Testis (tissue), 3 donors: ENCODE measurements around the gene FRRS1L. TPM values are rescaled to one million over a fixed set of nuclear protein-coding genes. Genes with fewer than 3 reads are reported as not detected.
A peak's percentile ranks its signal among the peaks of the same experiment; 100 is the strongest.

Source experiments
- DNase-seq: peaks from one replicate; pipeline ENCODE4 v3.0.0-alpha.2; 2019
- H3K27ac ChIP-seq, 2 donors: fragments of 200-600 bp; sonication (generic); one replicate each; pipeline ENCODE4 v1.5.1; 2019
- H3K27me3 ChIP-seq: fragments of 200-600 bp; sonication (generic); one replicate; pipeline ENCODE4 v1.5.1; 2019
- H3K36me3 ChIP-seq: fragments of 200-600 bp; sonication (generic); one replicate; pipeline ENCODE4 v1.5.1; 2017; ENCODE audit warnings: low read depth; ENCODE audit errors: missing control alignments
- H3K4me1 ChIP-seq: fragments of 200-600 bp; sonication (generic); one replicate; pipeline ENCODE4 v1.5.1; 2019
- H3K4me3 ChIP-seq, 2 donors: fragments of 200-600 bp; sonication (generic); one replicate each; pipeline ENCODE4 v1.5.1; 2017 to 2019
- H3K9me3 ChIP-seq: fragments of 200-600 bp; sonication (generic); one replicate; pipeline ENCODE4 v1.5.1; 2017
- POLR2A ChIP-seq: fragments of 450-650 bp; IDR thresholded peaks from one replicate; pipeline ENCODE4 v1.6.1; 2017; ENCODE audit warnings: antibody characterized with exemption, mild to moderate bottlenecking, moderate library complexity
- WGBS, 2 donors: methylation state at CpG; one replicate each; pipeline ENCODE4 v1.1.5; 2018; 5-methylcytosine and 5-hydroxymethylcytosine counted together
- intact Hi-C: fragments of 100-400 bp; cut with DNase I; formaldehyde crosslinking; loops from one replicate; pipeline ENCODE4 v1.15.1; 2023; ENCODE audit warnings: low total_unique reads
- polyA plus RNA-seq: library from polyadenylated mRNA; stranded (reverse); fragments of 350-450 nt; fragmentation: Illumina TruSeq; extraction: RNeasy Lipid Tissue Mini Kit (QIAGEN cat#74804); gene quantifications from one replicate; pipeline ENCODE4 v1.2.3, GENCODE V29; 2014; ENCODE audit warnings: low read depth, low replicate concordance; ENCODE audit not compliant: insufficient read depth
- total RNA-seq, 2 donors: library from RNA; depleted of rRNA; stranded (reverse); fragments of >200 nt; gene quantifications; one replicate each; pipeline ENCODE4 v1.2.3, GENCODE V29; 2016
- TF ChIP-seq, protein P1 (sequence below), 3 experiments: fragments of 450-650 bp in 2 of 3; fragments of 200-600 bp in 1 of 3; sonication (generic) in 1 of 3; IDR thresholded peaks; one replicate each; pipeline ENCODE4 v1.5.1; 2016 to 2019; ENCODE audit warnings: antibody characterized with exemption in 3 of 3, mild to moderate bottlenecking in 2 of 3, moderate library complexity in 1 of 3

The FRRS1L gene
- total and polyA plus RNA-seq, 3 donors from 2014 or later = 5.3 to 9.3 (median 6.0) TPM

DNA sequence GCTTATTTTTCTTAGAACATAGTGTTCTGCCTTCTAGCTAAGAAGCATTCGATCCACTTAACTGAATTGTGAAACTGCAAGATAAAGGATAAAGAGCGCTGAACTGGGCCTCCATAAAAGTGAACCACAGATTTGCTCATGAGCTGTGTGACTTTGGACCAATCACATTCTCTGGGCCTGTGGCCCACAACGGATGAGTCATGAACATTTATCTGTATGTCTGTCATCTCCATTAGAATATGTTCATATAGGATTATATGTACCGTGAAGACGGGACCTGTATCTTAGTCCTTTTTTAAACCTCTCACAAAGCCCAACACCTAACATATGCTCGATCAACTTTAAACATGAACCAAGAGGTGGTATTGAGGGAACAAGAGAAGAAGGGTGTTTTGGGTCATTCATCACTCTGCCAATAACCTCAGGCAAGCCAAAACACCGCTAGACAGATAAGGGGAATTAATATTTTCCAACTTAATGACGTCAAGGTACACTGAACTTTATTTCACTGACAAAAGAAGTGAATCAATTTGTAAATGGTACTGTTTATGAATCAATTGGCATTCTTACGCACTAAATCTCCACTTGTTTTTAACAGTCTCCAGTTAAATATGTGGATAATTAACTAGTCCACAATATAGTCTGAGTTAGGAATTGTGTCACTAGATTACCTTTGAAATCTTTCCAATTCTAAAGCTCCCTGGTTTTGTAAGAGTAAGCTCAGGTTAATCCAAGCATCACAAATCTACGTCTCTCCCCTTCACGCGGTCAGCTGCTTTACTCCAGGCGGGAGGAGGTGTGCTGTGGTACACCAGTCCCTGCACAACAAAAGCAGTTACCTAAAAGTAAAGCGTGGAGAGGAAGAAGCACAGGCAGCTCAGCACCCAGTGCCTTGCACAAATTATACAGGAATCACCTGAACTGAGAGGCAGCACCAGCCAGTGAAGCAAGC is 48.9 kb downstream of the FRRS1L start:
- Histone ChIP-seq H3K36me3 (no peaks in the 10 kb centered on the region), H3K27me3 (no peaks in the 10 kb centered on the region), H3K4me1 (peaks cover 34% of the 10 kb centered on the region), H3K9me3 (no peaks in the 10 kb centered on the region), H3K27ac (peak overlapping the region; percentile 48 to 95), H3K4me3 (peak overlapping the region; percentile 74 to 93)
- TF ChIP-seq, protein P1, sequence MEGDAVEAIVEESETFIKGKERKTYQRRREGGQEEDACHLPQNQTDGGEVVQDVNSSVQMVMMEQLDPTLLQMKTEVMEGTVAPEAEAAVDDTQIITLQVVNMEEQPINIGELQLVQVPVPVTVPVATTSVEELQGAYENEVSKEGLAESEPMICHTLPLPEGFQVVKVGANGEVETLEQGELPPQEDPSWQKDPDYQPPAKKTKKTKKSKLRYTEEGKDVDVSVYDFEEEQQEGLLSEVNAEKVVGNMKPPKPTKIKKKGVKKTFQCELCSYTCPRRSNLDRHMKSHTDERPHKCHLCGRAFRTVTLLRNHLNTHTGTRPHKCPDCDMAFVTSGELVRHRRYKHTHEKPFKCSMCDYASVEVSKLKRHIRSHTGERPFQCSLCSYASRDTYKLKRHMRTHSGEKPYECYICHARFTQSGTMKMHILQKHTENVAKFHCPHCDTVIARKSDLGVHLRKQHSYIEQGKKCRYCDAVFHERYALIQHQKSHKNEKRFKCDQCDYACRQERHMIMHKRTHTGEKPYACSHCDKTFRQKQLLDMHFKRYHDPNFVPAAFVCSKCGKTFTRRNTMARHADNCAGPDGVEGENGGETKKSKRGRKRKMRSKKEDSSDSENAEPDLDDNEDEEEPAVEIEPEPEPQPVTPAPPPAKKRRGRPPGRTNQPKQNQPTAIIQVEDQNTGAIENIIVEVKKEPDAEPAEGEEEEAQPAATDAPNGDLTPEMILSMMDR (IDR thresholded peaks at IDR 0.05) = no peak
- TF ChIP-seq POLR2A = no peak
- WGBS, 2 donors = 15% methylated on average over 14 of the region's 14 CpGs
- peak; percentile 62 for DNase-seq
- intact Hi-C loops = no loop called here

DNA sequence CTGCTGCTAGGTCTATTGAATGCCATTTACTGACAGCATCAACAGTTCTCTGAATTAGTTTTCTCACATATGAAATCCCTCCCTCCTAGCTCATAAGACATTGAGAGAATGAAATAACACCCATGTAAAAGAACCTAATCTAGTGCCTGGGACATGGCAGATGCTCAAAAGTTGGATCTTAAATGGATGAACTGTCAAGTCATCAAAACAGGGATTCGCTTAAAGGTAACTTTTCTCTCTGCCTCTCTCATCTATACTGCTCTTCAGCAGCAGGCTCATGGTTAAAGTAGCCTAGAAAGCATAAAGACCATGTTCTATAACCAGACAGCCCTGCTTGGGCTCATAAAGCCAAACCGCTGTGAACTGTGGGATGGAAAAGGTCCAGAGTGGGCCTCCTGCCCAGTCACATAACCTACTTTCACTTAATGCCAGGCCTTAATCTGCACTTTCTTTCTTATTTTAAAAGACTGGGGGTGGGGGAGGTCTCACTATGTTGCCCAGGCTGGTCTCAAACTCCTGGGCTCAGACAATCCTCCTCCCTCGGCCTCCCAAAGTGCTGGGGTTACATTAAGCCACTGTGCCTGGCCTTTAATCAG is 51.0 kb downstream of the FRRS1L start:
- Histone ChIP-seq H3K4me3 (no peak overlapping the region), H3K4me1 (peaks cover 45% of the 10 kb centered on the region), H3K27me3 (no peaks in the 10 kb centered on the region), H3K36me3 (no peaks in the 10 kb centered on the region), H3K27ac (peak overlapping the region in 1 of 2 donors; percentile 95), H3K9me3 (no peaks in the 10 kb centered on the region)
- peak; percentile 55 for DNase-seq
- WGBS, 2 donors = 46 to 54% methylated on average over 3 of the region's 3 CpGs
- intact Hi-C loops = no loop called here
- TF ChIP-seq, protein P1 (IDR thresholded peaks at IDR 0.05) = no peak
- TF ChIP-seq POLR2A = no peak

DNA sequence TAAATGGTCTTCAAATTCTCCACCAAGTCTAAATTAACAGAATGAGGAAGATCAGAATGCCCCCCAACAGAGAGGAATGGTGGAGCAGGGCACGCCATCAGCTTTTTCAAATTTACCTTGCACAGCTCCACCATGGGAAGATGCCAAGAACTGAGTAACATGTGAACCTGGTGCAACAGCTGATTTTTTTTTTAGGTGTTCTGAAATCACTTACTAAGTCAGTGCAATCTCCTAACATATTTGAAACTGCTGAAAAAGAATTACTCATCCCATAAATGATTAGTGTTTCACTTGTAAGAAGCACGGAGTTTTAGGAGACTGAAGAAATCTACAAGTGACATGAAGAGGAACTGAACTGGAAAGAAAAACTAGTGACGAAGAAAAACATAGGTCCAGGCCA is 52.4 kb downstream of the FRRS1L start:
- intact Hi-C loops = no loop called here
- no peaks in the 10 kb centered on the region for H3K36me3 ChIP-seq
- H3K27me3 ChIP-seq = no peaks in the 10 kb centered on the region
- no peaks in the 10 kb centered on the region for H3K9me3 ChIP-seq
- TF ChIP-seq, protein P1 (IDR thresholded peaks at IDR 0.05) = no peak
- no peak for TF ChIP-seq POLR2A
- peak overlapping the region; percentile 82 to 95 for H3K27ac ChIP-seq
- H3K4me3 ChIP-seq = no peak overlapping the region
- peaks cover 56% of the 10 kb centered on the region for H3K4me1 ChIP-seq
- whole genome bisulfite sequencing, 2 donors = 43 to 58% methylated on average over 3 of the region's 3 CpGs
- no peak for DNase-seq

DNA sequence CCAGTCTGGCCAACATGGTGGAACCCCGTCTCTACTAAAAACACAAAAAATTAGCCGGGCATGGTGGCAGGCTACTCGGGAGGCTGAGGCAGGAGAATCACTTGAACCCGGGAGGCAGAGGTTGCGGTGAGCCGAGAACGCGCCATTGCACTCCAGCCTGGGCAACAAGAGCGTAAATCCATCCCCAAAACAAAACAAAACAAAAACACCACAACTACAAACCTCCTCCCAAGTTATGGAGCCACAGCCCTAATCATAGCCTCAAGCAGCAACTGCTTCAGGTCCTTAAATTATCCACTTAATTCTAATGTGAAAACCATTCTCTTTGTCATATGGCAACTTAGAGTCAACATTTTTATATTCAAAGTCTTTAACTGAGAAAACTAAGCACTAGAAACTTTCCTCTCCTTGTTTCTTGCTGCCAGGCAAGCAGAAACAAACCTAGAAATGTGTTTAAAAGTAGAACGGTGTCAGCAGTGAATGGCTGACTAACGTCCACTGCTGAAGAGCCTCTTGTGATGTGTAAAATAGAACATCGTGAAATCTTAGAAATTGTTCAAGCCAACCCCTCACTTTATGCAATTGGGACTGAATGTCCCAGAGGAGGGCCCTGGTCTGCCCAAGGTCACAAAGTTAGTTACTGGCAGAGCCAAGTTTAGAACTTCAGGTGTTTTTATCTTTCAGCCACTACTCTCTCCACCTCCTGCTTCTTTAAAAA is 53.0 kb downstream of the FRRS1L start:
- 58 to 74% methylated on average over 12 of the region's 12 CpGs for WGBS, 2 donors
- intact Hi-C loops = no loop called here
- Histone ChIP-seq H3K9me3 (no peaks in the 10 kb centered on the region), H3K4me1 (peaks cover 62% of the 10 kb centered on the region), H3K27ac (peak overlapping the region; percentile 82 to 95), H3K4me3 (no peak overlapping the region), H3K27me3 (no peaks in the 10 kb centered on the region), H3K36me3 (no peaks in the 10 kb centered on the region)
- TF ChIP-seq, protein P1 (IDR thresholded peaks at IDR 0.05) = no peak
- DNase-seq = no peak
